GM21515 (cell line): ENCODE results near the gene CDC42BPA.
"Not testable (repeated sequence)": the region's sequence is repeated elsewhere in the genome, so short reads cannot be mapped to it uniquely, and the experiment has no call there.

Experiments
- ATAC-seq: cut with Tn5 transposase; IDR thresholded peaks from one replicate; pipeline ENCODE4 v1.9.1; 2021; ENCODE audit not compliant: unreplicated experiment

Gene CDC42BPA

DNA sequence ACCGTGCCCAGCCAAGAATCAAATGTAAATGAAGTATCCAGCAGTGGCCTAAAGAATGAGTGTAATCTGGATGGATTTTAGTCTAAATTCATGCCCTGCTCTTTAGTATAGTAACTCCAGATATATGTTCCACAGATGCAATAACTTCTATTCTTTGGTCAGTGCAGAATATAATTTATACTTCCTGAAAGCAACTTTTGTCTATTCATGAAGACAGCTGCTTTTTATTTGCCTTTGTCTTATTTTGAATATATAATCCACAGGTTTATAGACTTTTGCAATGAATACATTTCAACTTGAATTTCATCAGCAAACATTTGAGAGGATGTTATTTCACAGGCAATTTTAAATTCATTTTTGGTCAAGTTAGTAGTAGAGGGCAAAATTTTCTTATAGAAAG is 54.4 kb downstream of the CDC42BPA start:
- no peak for ATAC-seq

DNA sequence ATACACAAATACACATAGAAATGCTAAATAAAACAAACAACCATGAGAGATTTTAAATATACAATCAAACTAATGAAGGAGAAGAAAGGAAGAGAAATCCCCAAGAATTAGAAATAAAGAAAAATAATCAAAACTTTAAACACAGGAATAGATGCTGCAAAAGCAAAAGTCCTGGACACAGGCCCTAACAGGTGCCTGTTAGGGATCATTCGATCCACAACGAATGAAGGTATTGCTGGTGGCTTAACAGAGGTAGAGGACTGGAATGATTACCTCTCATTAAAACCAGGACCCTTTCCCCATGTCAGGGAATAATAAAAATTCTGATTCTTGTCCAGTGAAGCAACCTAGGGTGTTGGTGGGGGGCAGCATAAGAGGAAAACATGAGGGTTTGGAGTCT is 56.8 kb downstream of the CDC42BPA start:
- ATAC-seq, result no peak

DNA sequence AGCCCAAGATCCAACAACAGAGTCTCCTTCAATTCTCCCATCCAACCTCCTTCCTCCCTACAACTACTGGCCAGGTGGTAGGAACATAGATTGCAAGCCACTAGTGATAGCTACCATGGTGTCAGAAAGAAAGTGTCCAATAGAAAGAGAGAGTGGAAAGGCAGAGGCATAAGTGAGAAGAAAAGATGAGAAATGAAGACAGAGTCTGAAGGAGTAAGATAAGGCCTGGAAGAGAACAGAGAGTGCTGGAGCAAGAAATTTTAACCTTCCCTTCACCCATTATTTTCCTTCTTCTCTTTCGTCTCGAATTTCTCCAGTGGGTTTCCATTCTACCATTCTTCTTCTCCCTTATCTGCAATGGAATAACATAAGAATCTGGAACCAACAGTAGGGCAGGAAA is 57.9 kb downstream of the CDC42BPA start:
- ATAC-seq, result no peak

GRCh38 chr1:227257964-227258363 is 60.3 kb downstream of the CDC42BPA start:
- no peak for ATAC-seq

DNA sequence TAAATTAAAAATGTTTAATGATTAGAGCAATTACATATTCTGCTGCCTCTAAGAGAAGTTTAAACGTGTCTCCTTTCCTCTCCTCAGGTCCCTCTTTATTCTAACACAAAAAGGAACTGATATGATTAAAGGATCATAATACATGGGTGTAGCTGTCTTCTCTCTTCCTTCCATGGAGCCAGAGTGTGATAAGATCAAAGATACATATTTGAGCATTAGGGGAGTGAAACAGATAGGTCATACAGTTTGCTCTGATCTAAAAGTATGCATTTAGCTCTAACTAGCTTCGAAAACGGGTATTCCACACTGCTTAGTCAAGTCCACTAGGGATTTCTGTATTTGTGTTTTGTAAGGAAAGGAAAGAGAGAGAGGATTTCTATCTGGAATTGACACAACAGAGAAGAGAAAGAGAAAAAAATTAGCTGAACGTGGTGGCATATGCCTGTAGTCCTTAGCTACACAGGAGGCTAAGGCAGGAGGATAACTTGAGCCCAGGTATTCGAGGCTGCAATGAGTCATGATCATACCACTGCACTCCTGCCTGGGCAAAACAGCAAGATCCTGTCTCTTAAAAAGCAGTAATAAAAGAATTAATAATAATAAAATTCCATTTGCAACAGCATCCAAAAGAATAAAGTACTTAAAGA is 63.1 kb downstream of the CDC42BPA start:
- ATAC-seq, result no peak

GRCh38 chr1:227253065-227253464 is 65.2 kb downstream of the CDC42BPA start:
- ATAC-seq, result no peak

DNA sequence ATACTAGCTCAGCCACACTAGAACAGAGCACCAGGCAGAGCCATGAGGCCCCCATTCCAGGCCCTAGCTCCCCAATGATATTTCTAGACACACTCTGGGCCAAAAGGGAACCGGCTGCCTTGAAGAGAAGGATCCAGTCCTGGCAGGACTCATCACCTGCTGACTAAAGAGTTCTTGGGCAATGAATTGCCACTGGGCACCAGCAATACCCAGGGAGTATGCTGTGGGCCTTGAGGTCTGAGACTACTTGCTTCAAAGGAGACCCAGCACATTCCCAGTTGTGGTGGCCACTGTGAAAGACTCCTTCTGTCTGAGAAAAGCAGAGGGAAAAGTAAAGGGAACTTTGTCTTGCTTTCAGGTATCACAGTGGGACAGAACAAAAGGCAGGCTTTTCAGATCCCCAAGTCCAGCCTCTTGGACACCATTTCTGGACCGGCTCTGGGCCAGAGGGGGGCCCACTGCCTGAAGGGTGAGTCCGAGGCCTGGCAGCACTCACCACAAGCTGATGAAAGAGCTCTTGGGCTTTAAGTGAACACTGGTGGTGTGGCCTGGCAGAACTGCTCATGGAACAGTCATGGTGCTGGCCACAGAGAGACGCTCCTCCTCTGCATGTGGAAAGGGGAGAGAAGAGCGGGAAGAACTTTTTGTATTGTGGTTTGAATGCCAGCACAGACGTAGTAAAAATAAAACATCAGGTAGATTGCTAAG is 72.5 kb downstream of the CDC42BPA start:
- no peak for ATAC-seq

DNA sequence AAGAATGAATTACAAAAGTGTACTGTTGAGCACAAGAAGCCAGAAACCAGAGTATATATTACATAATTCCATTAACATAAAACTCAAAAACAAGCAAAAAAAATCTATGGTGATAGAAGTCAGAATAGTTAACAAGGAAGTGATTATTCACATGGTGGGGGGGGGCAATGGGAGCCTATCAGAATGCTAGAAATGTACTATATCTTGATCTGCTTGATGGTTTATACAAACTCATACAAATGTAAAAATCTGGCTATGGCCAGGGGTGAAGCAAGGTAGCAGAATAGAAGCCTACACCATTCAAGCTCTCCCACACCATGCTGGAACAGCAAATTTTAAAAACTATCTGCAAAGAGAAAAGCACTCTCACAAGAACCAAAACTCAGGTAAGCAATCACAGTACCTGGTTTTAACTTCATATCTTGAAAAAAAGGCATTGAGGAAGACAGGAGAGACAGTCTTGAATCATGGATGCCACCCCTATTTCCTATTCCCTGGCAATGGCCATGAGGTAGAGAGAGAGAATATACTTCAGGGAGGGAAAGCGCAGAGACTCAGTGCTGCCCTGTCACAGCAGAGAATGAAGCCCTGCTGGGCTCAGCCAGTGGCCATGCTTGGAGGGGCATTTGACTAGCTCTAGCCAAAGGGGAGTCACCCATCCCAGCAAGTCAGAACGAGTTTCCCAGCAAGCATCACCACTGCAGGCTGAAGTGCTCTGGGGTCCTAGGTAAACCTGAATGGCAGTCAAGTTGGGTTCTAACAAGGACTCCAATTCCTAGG is 73.8 kb downstream of the CDC42BPA start:
- ATAC-seq, result no peak

DNA sequence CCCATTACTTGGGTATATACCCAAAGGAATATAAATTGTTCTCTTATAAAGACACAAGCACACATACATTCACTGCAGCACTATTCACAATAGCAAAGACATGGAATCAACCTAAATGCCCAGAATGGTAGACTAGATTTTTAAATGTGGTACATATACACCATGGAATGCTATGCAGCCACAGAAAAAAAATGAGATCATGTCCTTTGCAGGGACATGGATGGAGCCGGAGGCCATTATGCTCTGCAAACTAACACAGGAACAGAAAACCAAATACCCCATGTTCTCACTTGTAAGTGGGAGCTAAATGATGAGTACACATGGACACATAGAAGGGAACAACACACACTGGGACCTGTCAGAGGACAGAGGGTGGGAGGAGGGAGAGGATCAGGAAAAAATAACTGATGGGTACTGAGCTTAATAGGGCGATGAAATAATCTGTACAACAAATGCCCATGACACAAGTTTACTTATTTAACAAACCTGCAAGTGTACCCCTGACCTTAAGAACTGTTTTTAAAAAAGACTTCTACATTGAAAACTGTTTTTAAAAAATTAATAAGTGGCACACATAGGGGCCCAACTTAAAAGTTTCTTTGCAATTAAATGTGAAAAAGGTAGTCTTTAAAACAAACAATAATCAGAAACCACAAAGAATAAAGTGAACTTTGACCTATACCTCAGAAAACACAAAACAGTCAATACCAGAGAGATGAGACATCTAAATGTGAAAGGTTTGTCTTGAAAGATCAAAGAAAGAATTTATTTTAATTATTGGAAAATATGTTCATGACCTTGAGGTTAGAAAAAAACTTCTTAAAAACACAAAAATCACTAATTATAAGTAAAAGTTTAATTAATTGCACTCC is 75.2 kb downstream of the CDC42BPA start:
- no peak for ATAC-seq

DNA sequence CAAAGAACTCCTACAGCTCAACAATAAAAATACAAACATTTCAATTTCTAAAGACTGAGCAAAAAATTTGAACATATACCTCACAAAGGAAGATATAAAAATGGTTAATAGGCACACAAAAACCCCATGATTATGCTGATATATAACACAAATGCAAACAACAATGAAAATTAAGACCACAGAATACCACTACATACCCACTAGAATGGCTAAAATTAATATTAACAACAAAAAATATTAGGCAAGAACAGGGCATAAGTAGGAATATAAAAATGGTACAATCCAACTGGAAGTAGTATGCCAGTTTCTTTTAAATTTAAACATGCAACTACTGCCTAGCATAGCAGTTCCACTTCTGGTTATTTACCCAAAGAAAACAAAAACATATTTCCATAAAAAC is 77.3 kb downstream of the CDC42BPA start:
- ATAC-seq, result no peak

DNA sequence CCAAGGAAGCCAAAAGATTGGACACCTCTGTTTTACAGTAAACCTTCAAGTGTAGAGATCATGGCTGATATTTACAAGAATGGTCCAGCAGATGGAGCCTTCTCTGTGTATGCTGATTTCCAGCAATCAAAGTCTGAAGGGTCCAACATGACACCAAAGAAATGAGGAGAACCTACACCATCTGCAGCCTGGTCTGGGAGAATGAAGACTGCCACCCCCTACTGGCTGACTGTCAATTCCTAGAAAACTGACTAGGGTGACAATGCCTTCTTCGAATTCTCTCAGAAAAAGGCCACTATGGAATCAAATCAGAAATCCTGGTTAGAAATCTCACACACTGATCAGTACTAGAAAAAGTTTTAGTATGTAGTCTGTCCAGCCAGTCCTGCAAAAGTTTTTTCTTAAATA is 83.3 kb downstream of the CDC42BPA start:
- no peak for ATAC-seq

DNA sequence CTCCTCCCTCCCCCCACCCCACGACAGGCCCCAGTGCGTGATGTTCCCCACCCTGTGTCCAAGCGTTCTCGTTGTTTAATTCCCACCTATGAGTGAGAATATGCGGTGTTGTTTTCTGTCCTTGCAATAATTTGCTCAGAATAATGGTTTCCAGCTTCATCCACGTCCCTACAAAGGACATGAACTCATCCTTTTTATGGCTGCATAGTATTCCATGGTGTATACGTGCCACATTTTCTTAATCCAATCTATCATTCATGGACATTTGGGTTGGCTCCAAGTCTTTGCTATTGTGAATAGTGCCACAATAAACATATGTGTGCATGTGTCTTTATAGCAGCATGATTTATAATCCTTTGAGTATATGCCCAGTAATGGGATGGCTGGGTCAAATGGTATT is 87.2 kb downstream of the CDC42BPA start:
- ATAC-seq, result not testable (repeated sequence)

GRCh38 chr1:227228201-227228600 is 90.1 kb downstream of the CDC42BPA start:
- no peak for ATAC-seq

DNA sequence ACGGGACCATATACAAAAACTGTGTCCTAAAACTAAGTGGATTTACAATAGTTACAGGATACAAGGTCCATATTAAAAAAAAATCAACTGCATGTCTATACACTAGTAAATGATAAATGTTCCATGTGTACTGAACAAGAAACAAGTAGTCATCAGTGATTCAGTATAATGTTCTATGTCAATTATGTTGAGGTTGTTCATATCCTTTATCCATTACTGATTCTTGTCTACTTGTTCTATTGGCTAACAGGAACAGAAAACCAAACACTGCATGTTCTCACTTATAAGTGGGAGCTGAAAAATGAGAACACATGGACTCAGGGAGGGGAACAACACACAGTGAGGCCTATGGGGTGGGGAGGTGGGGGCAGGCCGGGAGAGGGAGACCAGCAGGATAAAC is 90.5 kb downstream of the CDC42BPA start:
- no peak for ATAC-seq

DNA sequence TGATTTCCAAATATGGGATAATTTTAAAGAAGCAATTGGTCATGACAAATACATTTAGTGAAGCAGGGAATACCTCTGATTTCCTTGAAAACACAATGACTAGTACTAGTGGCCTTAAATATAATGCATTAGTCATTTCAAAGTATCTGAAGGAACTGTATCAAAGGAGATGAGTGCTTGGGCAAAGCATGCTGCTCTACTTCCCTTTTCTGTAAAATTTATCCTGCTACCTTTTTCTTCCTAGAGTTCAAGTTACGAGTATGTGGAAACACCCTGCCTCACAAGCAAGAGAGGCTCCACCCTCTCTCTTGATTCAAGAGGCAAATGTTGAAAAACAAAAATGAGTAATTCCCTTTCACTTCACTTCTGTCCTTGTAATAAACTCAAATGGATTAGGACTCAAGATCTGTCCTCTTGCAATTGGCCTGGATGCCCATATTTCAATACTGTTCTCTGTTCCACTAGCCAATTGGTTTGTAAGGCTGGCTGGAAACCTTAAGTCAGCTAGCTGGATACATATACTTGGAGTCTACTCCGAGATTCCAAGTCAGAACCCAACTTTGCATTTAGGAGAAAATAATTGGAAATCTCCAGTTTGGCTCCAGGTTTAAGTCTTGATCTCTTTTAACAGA is 92.5 kb downstream of the CDC42BPA start:
- no peak for ATAC-seq

DNA sequence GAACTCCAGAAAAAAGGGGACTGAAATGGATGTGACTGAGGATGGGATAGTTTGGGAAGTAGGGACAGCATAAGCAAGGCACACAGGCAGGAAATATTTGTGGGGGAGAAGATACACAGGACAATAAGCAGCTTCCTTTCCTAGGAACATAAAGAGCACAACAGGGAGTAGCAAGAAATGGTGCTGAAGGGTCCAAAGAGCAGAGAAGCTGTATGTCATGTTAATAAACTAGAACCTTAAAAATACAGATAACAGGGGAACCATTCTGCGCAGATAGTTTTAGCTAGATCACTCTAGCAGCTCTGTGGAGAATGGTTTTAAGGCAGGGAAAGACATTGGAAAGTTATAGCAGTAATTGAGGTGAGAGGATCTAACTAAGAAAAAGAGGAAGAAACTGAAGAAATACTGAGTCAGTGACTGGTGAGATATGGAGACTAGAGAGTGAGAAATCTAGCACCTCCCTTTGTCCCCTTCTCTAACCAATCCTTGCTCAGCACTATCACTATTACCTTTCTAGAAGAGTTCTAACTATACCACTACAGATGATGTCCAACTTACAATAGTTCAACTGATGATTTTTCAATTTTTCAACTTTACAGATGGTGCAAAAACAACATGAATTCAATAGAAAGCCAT is 95.0 kb downstream of the CDC42BPA start:
- no peak for ATAC-seq

DNA sequence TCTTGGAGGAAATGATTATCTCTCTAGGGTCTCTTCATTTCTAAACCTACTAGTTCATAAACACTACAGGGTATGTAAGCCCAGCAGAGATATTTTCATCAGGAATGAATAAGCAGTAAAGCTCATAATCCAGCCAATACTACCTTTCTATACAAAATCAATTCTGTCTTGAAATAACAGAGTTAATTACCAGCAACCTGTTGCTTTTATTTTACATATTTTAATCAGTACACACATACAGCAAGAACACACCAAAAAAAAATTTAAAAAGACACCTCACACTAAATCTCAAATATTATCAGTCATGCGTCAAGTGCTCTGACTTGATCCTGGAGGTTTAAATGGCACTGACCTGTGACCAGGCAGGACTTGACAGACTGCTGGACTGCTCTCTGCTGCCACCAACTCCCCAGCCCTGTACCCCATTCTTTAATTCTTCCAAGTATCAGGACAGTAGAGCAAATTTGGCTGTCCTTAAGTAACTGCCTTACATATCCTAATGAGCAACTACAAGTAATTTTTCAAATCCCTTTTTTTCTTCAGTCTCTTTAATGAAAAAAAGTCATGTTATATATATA is 98.5 kb downstream of the CDC42BPA start:
- no peak for ATAC-seq

DNA sequence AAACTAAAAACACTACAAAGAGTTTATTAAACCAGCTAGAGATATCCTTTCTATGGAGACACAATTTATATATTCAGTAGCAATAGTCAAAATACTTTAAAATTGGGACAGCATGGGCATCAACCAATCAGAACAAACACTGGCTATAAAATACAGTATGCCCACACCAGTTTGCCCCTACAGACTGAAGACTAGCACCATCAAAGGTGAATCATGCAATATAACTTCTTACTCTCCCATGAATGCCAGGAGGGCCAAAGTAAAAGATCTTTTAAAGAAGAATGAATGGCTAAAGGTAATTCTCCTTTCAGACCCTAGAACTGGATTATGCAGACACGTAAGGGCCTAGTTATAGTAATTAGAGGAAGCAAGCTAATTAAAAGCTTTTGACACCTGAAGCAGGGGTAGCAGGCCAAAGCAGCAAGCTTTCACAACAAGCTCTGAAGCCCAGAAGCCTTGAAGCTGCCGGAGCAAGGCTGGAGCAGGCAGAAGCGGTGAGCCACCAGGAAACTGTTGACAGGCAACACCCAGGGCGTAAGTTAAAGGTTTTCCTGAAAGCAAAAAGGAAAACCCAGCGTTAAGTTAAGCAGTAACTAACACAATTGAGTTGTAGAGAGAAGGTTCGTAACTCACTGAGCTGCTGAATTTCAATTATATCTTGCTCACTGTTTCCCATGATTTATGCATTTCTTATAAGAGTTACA is 99.3 kb downstream of the CDC42BPA start:
- no peak for ATAC-seq

DNA sequence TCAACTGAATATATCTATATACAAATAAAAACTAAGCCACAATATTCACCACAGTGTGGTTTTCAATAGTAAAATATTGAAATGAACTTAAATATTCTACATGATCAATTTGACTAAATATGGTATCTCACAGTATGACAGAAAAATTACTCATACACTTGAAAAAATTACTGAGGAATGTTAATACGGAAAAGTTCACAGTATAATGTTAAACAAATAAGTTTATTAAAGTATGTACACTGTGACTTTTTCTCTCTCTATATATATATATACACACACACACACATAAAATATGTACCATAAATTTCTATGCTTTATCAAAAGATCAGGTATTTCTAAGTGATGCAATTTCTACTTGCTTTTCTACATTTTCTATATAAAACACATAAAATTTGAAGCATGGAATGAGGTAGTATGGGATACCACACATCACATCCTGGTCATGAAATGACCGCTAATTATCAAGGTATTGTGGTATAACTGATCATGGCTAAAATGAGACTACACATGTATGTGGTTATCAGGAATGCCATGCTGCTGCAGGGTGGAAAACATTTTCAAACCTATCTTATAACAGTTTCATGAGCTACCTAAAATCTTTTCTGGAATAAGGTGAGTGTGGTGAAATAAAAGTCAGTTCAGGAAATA is 102.3 kb downstream of the CDC42BPA start:
- ATAC-seq, result no peak
